ENCODE measurements around the gene EOLA2. TPM values are rescaled to one million over a fixed set of nuclear protein-coding genes. Genes with fewer than 3 reads are reported as not detected.
"Not testable (repeated sequence)": the region's sequence is repeated elsewhere in the genome, so short reads cannot be mapped to it uniquely, and the experiment has no call there.

EOLA2 gene
- 43.6 and 58.8 TPM in 2 replicates for total RNA-seq (2014; rRNA removed; shearing (Covaris generic))

- peak; percentile 85 for DNase-seq
- Histone ChIP-seq H3K27me3 (ENCODE audit: control insufficient read depth, insufficient read depth, low read length) (no peaks in the 10 kb centered on the region), H3K4me3 (ENCODE audit: insufficient read depth, low read depth, low read length) (peak within 1 kb of the TSS; percentile 97), H3K36me3 (replicated peaks; ENCODE audit: control insufficient read depth, insufficient read depth, low read length) (no peaks in the 10 kb centered on the region; the same call in 1 of the 2 replicates)
Observed at GRCh38 chrX:149938427-149938880, at the start of gene EOLA2. Gene EOLA2, minus strand, starts transcription at chrX:149938491. Its CDS starts 4,617 bp downstream, at chrX:149933874.

- no peak overlapping the region for H3K4me3 ChIP-seq (ENCODE audit: insufficient read depth, low read depth, low read length)
- no peak for DNase-seq
- H3K27me3 ChIP-seq (ENCODE audit: control insufficient read depth, insufficient read depth, low read length), result no peaks in the 10 kb centered on the region
- no peaks in the 10 kb centered on the region for H3K36me3 ChIP-seq (replicated peaks; ENCODE audit: control insufficient read depth, insufficient read depth, low read length)
Observed at GRCh38 chrX:149987613-149988012, 49.3 kb upstream of the EOLA2 start.

GRCh38 chrX:149984411-149984810, 46.1 kb upstream of the EOLA2 start:
- Histone ChIP-seq H3K27me3 (ENCODE audit: control insufficient read depth, insufficient read depth, low read length) (no peaks in the 10 kb centered on the region), H3K36me3 (replicated peaks; ENCODE audit: control insufficient read depth, insufficient read depth, low read length) (no peaks in the 10 kb centered on the region), H3K4me3 (ENCODE audit: insufficient read depth, low read depth, low read length) (no peak overlapping the region)
- DNase-seq, result no peak

- Histone ChIP-seq H3K4me3 (ENCODE audit: insufficient read depth, low read depth, low read length) (no peak overlapping the region), H3K36me3 (replicated peaks; ENCODE audit: control insufficient read depth, insufficient read depth, low read length) (no peaks in the 10 kb centered on the region), H3K27me3 (ENCODE audit: control insufficient read depth, insufficient read depth, low read length) (no peaks in the 10 kb centered on the region)
- DNase-seq, result no peak
Observed at GRCh38 chrX:149982310-149982709, 44.0 kb upstream of the EOLA2 start.

GRCh38 chrX:149979126-149979644, 40.9 kb upstream of the EOLA2 start:
- no peaks in the 10 kb centered on the region for H3K36me3 ChIP-seq (replicated peaks; ENCODE audit: control insufficient read depth, insufficient read depth, low read length)
- H3K27me3 ChIP-seq (ENCODE audit: control insufficient read depth, insufficient read depth, low read length), result no peaks in the 10 kb centered on the region; the same call in 1 of the 2 replicates
- no peak overlapping the region for H3K4me3 ChIP-seq (ENCODE audit: insufficient read depth, low read depth, low read length)
- DNase-seq, result no peak

- H3K27me3 ChIP-seq (ENCODE audit: control insufficient read depth, insufficient read depth, low read length), result no peaks in the 10 kb centered on the region
- H3K4me3 ChIP-seq (ENCODE audit: insufficient read depth, low read depth, low read length), result no peak overlapping the region
- DNase-seq, result peak; percentile 44
- peaks cover 1% of the 10 kb centered on the region for H3K36me3 ChIP-seq (replicated peaks; ENCODE audit: control insufficient read depth, insufficient read depth, low read length)
Observed at GRCh38 chrX:149962859-149963757, 24.8 kb upstream of the EOLA2 start.

GRCh38 chrX:149962010-149962409, 23.7 kb upstream of the EOLA2 start:
- no peak overlapping the region for H3K4me3 ChIP-seq (ENCODE audit: insufficient read depth, low read depth, low read length)
- H3K36me3 ChIP-seq (replicated peaks; ENCODE audit: control insufficient read depth, insufficient read depth, low read length), result peaks cover 1% of the 10 kb centered on the region
- no peaks in the 10 kb centered on the region for H3K27me3 ChIP-seq (ENCODE audit: control insufficient read depth, insufficient read depth, low read length)
- no peak for DNase-seq

GRCh38 chrX:149961572-149961971, 23.3 kb upstream of the EOLA2 start:
- no peaks in the 10 kb centered on the region for H3K27me3 ChIP-seq (ENCODE audit: control insufficient read depth, insufficient read depth, low read length)
- peaks cover 1% of the 10 kb centered on the region for H3K36me3 ChIP-seq (replicated peaks; ENCODE audit: control insufficient read depth, insufficient read depth, low read length)
- no peak overlapping the region for H3K4me3 ChIP-seq (ENCODE audit: insufficient read depth, low read depth, low read length)
- no peak for DNase-seq

- peaks cover 11% of the 10 kb centered on the region for H3K36me3 ChIP-seq (replicated peaks; ENCODE audit: control insufficient read depth, insufficient read depth, low read length)
- DNase-seq, result peak; percentile 18
- H3K27me3 ChIP-seq (ENCODE audit: control insufficient read depth, insufficient read depth, low read length), result no peaks in the 10 kb centered on the region
- H3K4me3 ChIP-seq (ENCODE audit: insufficient read depth, low read depth, low read length), result no peak overlapping the region
Observed at GRCh38 chrX:149950681-149951080, 12.4 kb upstream of the EOLA2 start.

- DNase-seq, result no peak
Observed at GRCh38 chrX:149949743-149950436, 11.6 kb upstream of the EOLA2 start.

GRCh38 chrX:149948016-149948415, 9.7 kb upstream of the EOLA2 start:
- peak; percentile 43 for DNase-seq
- peaks cover 13% of the 10 kb centered on the region for H3K36me3 ChIP-seq (replicated peaks; ENCODE audit: control insufficient read depth, insufficient read depth, low read length)
- no peak overlapping the region for H3K4me3 ChIP-seq (ENCODE audit: insufficient read depth, low read depth, low read length)
- no peaks in the 10 kb centered on the region for H3K27me3 ChIP-seq (ENCODE audit: control insufficient read depth, insufficient read depth, low read length)

More at GRCh38 chrX:149949743-149950436, 11.6 kb upstream of the EOLA2 start:
- Histone ChIP-seq H3K27me3 (ENCODE audit: control insufficient read depth, insufficient read depth, low read length) (no peaks in the 10 kb centered on the region), H3K36me3 (replicated peaks; ENCODE audit: control insufficient read depth, insufficient read depth, low read length) (peaks cover 11% of the 10 kb centered on the region), H3K4me3 (ENCODE audit: insufficient read depth, low read depth, low read length) (no peak overlapping the region)

- peaks cover 13% of the 10 kb centered on the region for H3K36me3 ChIP-seq (replicated peaks; ENCODE audit: control insufficient read depth, insufficient read depth, low read length)
- not testable (repeated sequence) for H3K27me3 ChIP-seq (ENCODE audit: control insufficient read depth, insufficient read depth, low read length); DNase-seq; H3K4me3 ChIP-seq (ENCODE audit: insufficient read depth, low read depth, low read length)
Observed at GRCh38 chrX:149946932-149947331, 8.6 kb upstream of the EOLA2 start.

GRCh38 chrX:149945820-149946219, 7.5 kb upstream of the EOLA2 start:
- not testable (repeated sequence) for DNase-seq; H3K27me3 ChIP-seq (ENCODE audit: control insufficient read depth, insufficient read depth, low read length); H3K4me3 ChIP-seq (ENCODE audit: insufficient read depth, low read depth, low read length)
- H3K36me3 ChIP-seq (replicated peaks; ENCODE audit: control insufficient read depth, insufficient read depth, low read length), result peaks cover 13% of the 10 kb centered on the region

- H3K27me3 ChIP-seq (ENCODE audit: control insufficient read depth, insufficient read depth, low read length); H3K4me3 ChIP-seq (ENCODE audit: insufficient read depth, low read depth, low read length); DNase-seq: not testable (repeated sequence)
- peaks cover 13% of the 10 kb centered on the region for H3K36me3 ChIP-seq (replicated peaks; ENCODE audit: control insufficient read depth, insufficient read depth, low read length)
Observed at GRCh38 chrX:149945087-149945670, 6.9 kb upstream of the EOLA2 start.
